SK-N-SH treated with all-trans-retinoic acid at 6 μM for 48 hours (cell line): ENCODE results near the gene SLC36A3.
A peak's percentile ranks its signal among the peaks of the same experiment; 100 is the strongest.

ENCODE experiments used
- ATAC-seq: fragments of 200-7000 bp; cut with Tn5 transposase; 3 replicates; pipeline ENCODE4 v1.9.1; 2020; ENCODE audit warnings: mild to moderate bottlenecking, moderate library complexity
- ARNTL ChIP-seq: fragments of 450-650 bp; formaldehyde crosslinking; IDR thresholded peaks from 2 replicates; pipeline ENCODE4 v1.5.0; 2020; ENCODE audit warnings: low read depth, mild to moderate bottlenecking, moderate library complexity, borderline replicate concordance
- BACH2 ChIP-seq: fragments of 250-450 bp; sonication (Bioruptor Pico); IDR thresholded peaks from 2 replicates; pipeline ENCODE4 v1.9.0; 2021; ENCODE audit warnings: mild to moderate bottlenecking, borderline replicate concordance
- CSDC2 ChIP-seq: fragments of 250-450 bp; sonication (Bioruptor Pico); IDR thresholded peaks from 2 replicates; pipeline ENCODE4 v1.5.0; 2020; ENCODE audit warnings: mild to moderate bottlenecking, moderate library complexity
- CSRNP3 ChIP-seq: fragments of 250-450 bp; sonication (Bioruptor Pico); IDR thresholded peaks from 2 replicates; pipeline ENCODE4 v1.5.1; 2021; ENCODE audit warnings: mild to moderate bottlenecking, moderate library complexity
- ESRRG ChIP-seq: fragments of 250-450 bp; sonication (Bioruptor Pico); IDR thresholded peaks from 2 replicates; pipeline ENCODE4 v1.6.1; 2021; ENCODE audit warnings: mild to moderate bottlenecking
- GLIS3 ChIP-seq: fragments of 250-450 bp; sonication (Bioruptor Pico); IDR thresholded peaks from 2 replicates; pipeline ENCODE4 v1.5.0; 2020; ENCODE audit warnings: mild to moderate bottlenecking, moderate library complexity
- ISL1 ChIP-seq: fragments of 250-450 bp; sonication (Bioruptor Pico); IDR thresholded peaks from 2 replicates; pipeline ENCODE4 v2.1.2; 2022; ENCODE audit warnings: mild to moderate bottlenecking, moderate library complexity
- OSR1 ChIP-seq: fragments of 250-450 bp; sonication (Bioruptor Pico); IDR thresholded peaks from 2 replicates; pipeline ENCODE4 v1.8.0; 2022; ENCODE audit warnings: moderate library complexity, mild to moderate bottlenecking, inconsistent platforms
- PATZ1 ChIP-seq: fragments of 250-450 bp; sonication (Bioruptor Pico); IDR thresholded peaks from 2 replicates; pipeline ENCODE4 v1.8.0; 2020; ENCODE audit warnings: mild to moderate bottlenecking, moderate library complexity, borderline replicate concordance
- PPARA ChIP-seq: fragments of 250-450 bp; sonication (Bioruptor Pico); IDR thresholded peaks from 2 replicates; pipeline ENCODE4 v1.5.0; 2020; ENCODE audit warnings: mild to moderate bottlenecking, borderline replicate concordance
- RARB ChIP-seq: fragments of 250-450 bp; sonication (Bioruptor Pico); IDR thresholded peaks from 2 replicates; pipeline ENCODE4 v1.8.0; 2021; ENCODE audit warnings: mild to moderate bottlenecking, moderate library complexity
- SNAI2 ChIP-seq: fragments of 250-450 bp; sonication (Bioruptor Pico); IDR thresholded peaks from 2 replicates; pipeline ENCODE4 v1.5.0; 2020; ENCODE audit warnings: mild to moderate bottlenecking, moderate library complexity
- TCF4 ChIP-seq: fragments of 250-450 bp; sonication (Bioruptor Pico); IDR thresholded peaks from 2 replicates; pipeline ENCODE4 v1.8.0; 2021; ENCODE audit warnings: mild to moderate bottlenecking, moderate library complexity, borderline replicate concordance
- TOX ChIP-seq: fragments of 250-450 bp; sonication (Bioruptor Pico); IDR thresholded peaks from 2 replicates; pipeline ENCODE4 v1.8.0; 2021; ENCODE audit warnings: mild to moderate bottlenecking, moderate library complexity, borderline replicate concordance
- ZC3H10 ChIP-seq: fragments of 250-450 bp; sonication (Bioruptor Pico); IDR thresholded peaks from 2 replicates; pipeline ENCODE4 v1.5.1; 2021; ENCODE audit warnings: mild to moderate bottlenecking, moderate library complexity
- ZFP3 ChIP-seq: fragments of 250-450 bp; sonication (Bioruptor Pico); IDR thresholded peaks from 2 replicates; pipeline ENCODE4 v1.5.0; 2020; ENCODE audit warnings: mild to moderate bottlenecking, moderate library complexity
- ZFP30 ChIP-seq: fragments of 450-650 bp; formaldehyde crosslinking; IDR thresholded peaks from 2 replicates; pipeline ENCODE4 v1.5.0; 2022; ENCODE audit warnings: mild to moderate bottlenecking, moderate library complexity
- ZNF565 ChIP-seq: fragments of 450-650 bp; formaldehyde crosslinking; conservative IDR thresholded peaks from 2 replicates; pipeline ENCODE4 v1.5.0; 2020; ENCODE audit warnings: low read depth, mild to moderate bottlenecking, moderate library complexity
- ZNF70 ChIP-seq: fragments of 450-650 bp; formaldehyde crosslinking; IDR thresholded peaks from 2 replicates; pipeline ENCODE4 v1.5.0; 2020; ENCODE audit warnings: mild to moderate bottlenecking, moderate library complexity
- ZNF8 ChIP-seq: fragments of 450-650 bp; formaldehyde crosslinking; IDR thresholded peaks from 2 replicates; pipeline ENCODE4 v1.5.0; 2020; ENCODE audit warnings: mild to moderate bottlenecking, moderate library complexity
- TF ChIP-seq, protein P1 (sequence below): fragments of 250-450 bp; sonication (Bioruptor Pico); IDR thresholded peaks from 2 replicates; pipeline ENCODE4 v1.8.0; 2021; ENCODE audit warnings: low read depth, mild to moderate bottlenecking, moderate library complexity, borderline replicate concordance
- TF ChIP-seq, protein P2 (sequence below): fragments of 250-450 bp; sonication (Bioruptor Pico); IDR thresholded peaks from 2 replicates; pipeline ENCODE4 v1.5.1; 2020; ENCODE audit warnings: low read depth, mild to moderate bottlenecking, moderate library complexity

SLC36A3 gene

DNA sequence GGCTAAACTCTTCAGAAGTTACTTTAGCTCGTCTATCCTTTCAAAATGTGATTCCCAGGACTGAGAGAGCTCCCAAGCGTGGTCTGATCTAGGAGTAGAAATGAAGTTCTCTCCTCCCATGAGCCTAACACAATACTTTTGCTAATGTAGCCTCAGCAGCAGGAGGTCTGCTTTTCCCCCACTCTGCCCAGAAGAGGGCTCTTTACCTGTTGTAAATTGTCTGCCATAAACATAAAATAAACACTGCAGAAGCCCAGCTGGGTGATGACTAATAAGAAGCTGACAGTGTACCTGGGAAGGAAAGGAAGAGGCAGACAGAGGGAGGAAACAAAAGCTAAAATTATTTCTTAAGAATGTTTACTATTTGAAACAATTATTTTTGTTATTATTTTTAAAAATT is 15.4 kb downstream of the SLC36A3 start:
- ATAC-seq = no peak
- TF ChIP-seq ZNF70 (CRISPR knock-in tag) (peak; percentile 82), PPARA (CRISPR knock-in tag) (no peak)

- ATAC-seq = no peak
- TF ChIP-seq, protein P1, sequence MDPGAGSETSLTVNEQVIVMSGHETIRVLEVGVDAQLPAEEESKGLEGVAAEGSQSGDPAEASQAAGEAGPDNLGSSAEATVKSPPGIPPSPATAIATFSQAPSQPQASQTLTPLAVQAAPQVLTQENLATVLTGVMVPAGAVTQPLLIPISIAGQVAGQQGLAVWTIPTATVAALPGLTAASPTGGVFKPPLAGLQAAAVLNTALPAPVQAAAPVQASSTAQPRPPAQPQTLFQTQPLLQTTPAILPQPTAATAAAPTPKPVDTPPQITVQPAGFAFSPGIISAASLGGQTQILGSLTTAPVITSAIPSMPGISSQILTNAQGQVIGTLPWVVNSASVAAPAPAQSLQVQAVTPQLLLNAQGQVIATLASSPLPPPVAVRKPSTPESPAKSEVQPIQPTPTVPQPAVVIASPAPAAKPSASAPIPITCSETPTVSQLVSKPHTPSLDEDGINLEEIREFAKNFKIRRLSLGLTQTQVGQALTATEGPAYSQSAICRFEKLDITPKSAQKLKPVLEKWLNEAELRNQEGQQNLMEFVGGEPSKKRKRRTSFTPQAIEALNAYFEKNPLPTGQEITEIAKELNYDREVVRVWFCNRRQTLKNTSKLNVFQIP = no peak
- TF ChIP-seq CSRNP3 (no peak), OSR1 (CRISPR knock-in tag) (no peak), ZNF8 (CRISPR knock-in tag) (no peak), ZNF70 (CRISPR knock-in tag) (no peak), PATZ1 (CRISPR knock-in tag) (no peak), BACH2 (CRISPR knock-in tag) (no peak), ZFP30 (CRISPR knock-in tag) (no peak), TOX (CRISPR knock-in tag) (no peak), ZC3H10 (CRISPR knock-in tag) (no peak), ZNF565 (CRISPR knock-in tag) (no peak), SNAI2 (CRISPR knock-in tag) (no peak), ARNTL (CRISPR knock-in tag) (no peak), ESRRG (CRISPR knock-in tag) (no peak), CSDC2 (CRISPR knock-in tag) (no peak), GLIS3 (CRISPR knock-in tag) (no peak), TCF4 (CRISPR knock-in tag) (no peak)
- TF ChIP-seq, protein P2, sequence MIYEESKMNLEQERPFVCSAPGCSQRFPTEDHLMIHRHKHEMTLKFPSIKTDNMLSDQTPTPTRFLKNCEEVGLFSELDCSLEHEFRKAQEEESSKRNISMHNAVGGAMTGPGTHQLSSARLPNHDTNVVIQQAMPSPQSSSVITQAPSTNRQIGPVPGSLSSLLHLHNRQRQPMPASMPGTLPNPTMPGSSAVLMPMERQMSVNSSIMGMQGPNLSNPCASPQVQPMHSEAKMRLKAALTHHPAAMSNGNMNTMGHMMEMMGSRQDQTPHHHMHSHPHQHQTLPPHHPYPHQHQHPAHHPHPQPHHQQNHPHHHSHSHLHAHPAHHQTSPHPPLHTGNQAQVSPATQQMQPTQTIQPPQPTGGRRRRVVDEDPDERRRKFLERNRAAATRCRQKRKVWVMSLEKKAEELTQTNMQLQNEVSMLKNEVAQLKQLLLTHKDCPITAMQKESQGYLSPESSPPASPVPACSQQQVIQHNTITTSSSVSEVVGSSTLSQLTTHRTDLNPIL = no peak
Observed at GRCh38 chr5:151286246-151286645, 17.3 kb downstream of the SLC36A3 start.

DNA sequence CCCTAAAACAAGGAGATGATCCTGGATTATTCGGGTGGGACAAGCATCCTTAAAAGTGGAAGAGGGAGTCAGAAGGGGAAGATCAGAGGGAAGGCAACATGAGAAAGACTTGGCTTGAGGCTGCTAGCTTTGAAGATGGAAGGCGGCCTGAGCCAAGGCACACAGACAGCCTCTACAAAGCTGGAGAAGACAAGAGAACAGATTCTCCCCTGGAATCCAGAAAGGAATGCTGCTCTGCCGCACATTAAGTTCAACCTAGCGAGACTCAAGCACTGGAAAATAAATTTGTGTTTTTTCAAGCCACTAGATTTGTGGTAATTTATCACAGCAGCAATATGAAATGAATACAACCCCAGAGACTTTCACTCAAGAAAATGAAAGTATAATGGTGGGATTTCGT is 17.9 kb downstream of the SLC36A3 start:
- no peak for ATAC-seq
- TF ChIP-seq RARB (CRISPR knock-in tag) (no peak), PATZ1 (CRISPR knock-in tag) (no peak)

DNA sequence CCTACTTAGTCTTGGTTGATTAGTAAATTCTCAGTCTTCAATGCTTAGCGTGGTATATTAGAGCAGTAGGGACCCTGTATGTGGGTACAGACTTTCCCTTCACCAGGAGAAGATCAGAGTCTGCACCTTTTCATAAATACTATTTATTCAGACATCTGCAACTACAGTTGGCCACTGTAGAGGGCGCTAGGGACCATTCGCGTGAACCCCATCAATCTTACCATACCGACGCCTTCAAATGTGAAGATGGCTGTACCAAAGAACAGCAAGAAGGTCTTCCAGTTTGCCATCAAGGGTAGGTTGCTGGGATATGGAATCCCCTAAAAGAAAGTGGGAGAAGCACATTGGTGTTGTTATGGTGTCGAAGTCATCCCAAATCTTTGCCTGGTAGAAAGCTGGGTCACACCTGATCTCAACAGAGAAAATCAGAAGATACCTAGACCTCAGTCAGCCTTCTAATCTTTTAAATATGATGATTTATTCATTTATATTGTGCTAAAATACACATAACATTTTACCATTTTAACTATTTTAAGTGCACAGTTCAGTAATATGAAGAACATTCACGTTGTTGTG is 19.1 kb downstream of the SLC36A3 start:
- ATAC-seq = no peak
- TF ChIP-seq ZNF8 (CRISPR knock-in tag) = no peak
- no peak for TF ChIP-seq TOX (CRISPR knock-in tag)
- no peak for TF ChIP-seq ARNTL (CRISPR knock-in tag)
- no peak for TF ChIP-seq GLIS3 (CRISPR knock-in tag)
- TF ChIP-seq ISL1 (CRISPR knock-in tag) = no peak
- no peak for TF ChIP-seq CSRNP3
- no peak for TF ChIP-seq ZFP3 (CRISPR knock-in tag)
- TF ChIP-seq, protein P2 = no peak
- no peak for TF ChIP-seq CSDC2 (CRISPR knock-in tag)
- TF ChIP-seq ZC3H10 (CRISPR knock-in tag) = no peak
- no peak for TF ChIP-seq ZFP30 (CRISPR knock-in tag)
- TF ChIP-seq ZNF70 (CRISPR knock-in tag) = no peak
- no peak for TF ChIP-seq BACH2 (CRISPR knock-in tag)
- no peak for TF ChIP-seq PATZ1 (CRISPR knock-in tag)
- no peak for TF ChIP-seq RARB (CRISPR knock-in tag)
- no peak for TF ChIP-seq SNAI2 (CRISPR knock-in tag)
- TF ChIP-seq OSR1 (CRISPR knock-in tag) = no peak
- no peak for TF ChIP-seq ESRRG (CRISPR knock-in tag)
